SU-DHL-6 (cell line): ENCODE measurements around the gene LZTR1.

Source experiments
- H2AFZ ChIP-seq: fragments of 200-600 bp; sonication (generic); 2 replicates; pipeline ENCODE4 v1.6.1; 2014; ENCODE audit warnings: low read depth, mild to moderate bottlenecking, moderate library complexity, mixed read lengths, antibody characterized with exemption, low read length; ENCODE audit not compliant: severe bottlenecking
- H3F3A ChIP-seq: fragments of 200-600 bp; shearing (Covaris generic); 2 replicates; pipeline ENCODE4 v1.6.0; 2016; ENCODE audit warnings: antibody characterized with exemption, mild to moderate bottlenecking; ENCODE audit not compliant: insufficient read depth
- H3K27ac ChIP-seq: fragments of 200-600 bp; sonication (generic); 2 replicates; pipeline ENCODE4 v1.5.1; 2016; ENCODE audit warnings: low read depth, mild to moderate bottlenecking, low read length, moderate library complexity, mixed read lengths
- H3K27me3 ChIP-seq: fragments of 200-600 bp; sonication (generic), shearing (Covaris generic); 2 replicates; pipeline ENCODE4 v1.6.0; 2014; ENCODE audit warnings: mild to moderate bottlenecking, low read length
- H3K36me3 ChIP-seq: fragments of 200-600 bp; sonication (generic); 2 replicates; pipeline ENCODE4 v1.6.1; 2014; ENCODE audit warnings: mild to moderate bottlenecking, low read length, mixed read lengths
- H3K4me2 ChIP-seq: fragments of 300-600, 200-600 bp; shearing (Covaris generic), sonication (generic); 2 replicates; pipeline ENCODE4 v1.6.0; 2014; ENCODE audit warnings: low read length, low read depth, mild to moderate bottlenecking; ENCODE audit not compliant: poor library complexity, severe bottlenecking
- H3K4me3 ChIP-seq: fragments of 200-600 bp; sonication (generic); 2 replicates; pipeline ENCODE4 v1.5.1; 2014; ENCODE audit warnings: antibody characterized with exemption, low read length, mild to moderate bottlenecking, mixed read lengths; ENCODE audit not compliant: insufficient read depth, poor library complexity, severe bottlenecking
- H3K79me2 ChIP-seq: fragments of 200-600 bp; sonication (generic); 2 replicates; pipeline ENCODE4 v1.6.1; 2014; ENCODE audit warnings: mild to moderate bottlenecking, low read length, moderate library complexity; ENCODE audit not compliant: insufficient read depth
- H3K9ac ChIP-seq: fragments of 200-600 bp; sonication (generic); 2 replicates; pipeline ENCODE4 v1.7.0; 2014; ENCODE audit warnings: mild to moderate bottlenecking, low read length
- H3K9me2 ChIP-seq: fragments of 200-600 bp; sonication (generic); replicated peaks from 2 replicates; pipeline ENCODE4 v1.6.1; 2014; ENCODE audit warnings: low read length; ENCODE audit not compliant: insufficient read depth
- H3K9me3 ChIP-seq: fragments of 200-600 bp; sonication (generic); 2 replicates; pipeline ENCODE4 v1.6.1; 2014; ENCODE audit warnings: low read length, mixed read lengths; ENCODE audit not compliant: insufficient read depth
- H4K20me1 ChIP-seq: fragments of 200-600 bp; sonication (generic); 2 replicates; pipeline ENCODE4 v1.6.1; 2014; ENCODE audit warnings: low read depth, mild to moderate bottlenecking, antibody characterized with exemption, low read length, moderate library complexity, mixed read lengths
- CTCF ChIP-seq: fragments of 200-600 bp; sonication (generic); IDR thresholded peaks from one replicate; pipeline ENCODE4 v1.5.1; 2017; ENCODE audit warnings: antibody characterized with exemption, mild to moderate bottlenecking, low read length, moderate library complexity; ENCODE audit not compliant: insufficient read depth, poor library complexity, severe bottlenecking
- EZH2phosphoT487 ChIP-seq: fragments of 200-600 bp; sonication (generic), shearing (Covaris generic); conservative IDR thresholded peaks from 2 replicates; pipeline ENCODE4 v1.6.1; 2018; ENCODE audit warnings: mild to moderate bottlenecking, antibody characterized with exemption, low read length, moderate library complexity, mixed read lengths

LZTR1 gene

GRCh38 chr22:21032868-21033688 lies 51.0 kb downstream of the LZTR1 start:
- Histone ChIP-seq H3K9me3 (no peaks in the 10 kb centered on the region), H3K27ac (no peak overlapping the region), H3K27me3 (no peaks in the 10 kb centered on the region), H3F3A (no peaks in the 10 kb centered on the region), H3K79me2 (no peaks in the 10 kb centered on the region), H4K20me1 (no peaks in the 10 kb centered on the region), H3K4me3 (no peak overlapping the region), H3K9me2 (no peaks in the 10 kb centered on the region), H3K36me3 (no peaks in the 10 kb centered on the region), H3K4me2 (no peak overlapping the region), H2AFZ (no peak overlapping the region), H3K9ac (no peak overlapping the region)
- no peak for TF ChIP-seq CTCF
- TF ChIP-seq EZH2phosphoT487 = no peak

- Histone ChIP-seq H2AFZ (no peak overlapping the region), H3K9me3 (no peaks in the 10 kb centered on the region), H3K4me2 (no peak overlapping the region), H3K9ac (no peak overlapping the region), H3K36me3 (no peaks in the 10 kb centered on the region), H3K79me2 (no peaks in the 10 kb centered on the region), H3K9me2 (no peaks in the 10 kb centered on the region), H3F3A (no peaks in the 10 kb centered on the region), H3K27ac (no peak overlapping the region), H3K27me3 (no peaks in the 10 kb centered on the region), H4K20me1 (no peaks in the 10 kb centered on the region), H3K4me3 (no peak overlapping the region)
- TF ChIP-seq EZH2phosphoT487 (no peak), CTCF (no peak)
These were observed 51.8 kb downstream of the LZTR1 start for GRCh38 chr22:21033895-21034294.

GRCh38 chr22:21034989-21035388 lies 52.9 kb downstream of the LZTR1 start:
- Histone ChIP-seq H2AFZ (no peak overlapping the region), H3K27me3 (no peaks in the 10 kb centered on the region), H3K4me3 (no peak overlapping the region), H3F3A (no peaks in the 10 kb centered on the region), H3K4me2 (no peak overlapping the region), H3K9me2 (no peaks in the 10 kb centered on the region), H3K36me3 (no peaks in the 10 kb centered on the region), H3K9me3 (no peaks in the 10 kb centered on the region), H3K79me2 (no peaks in the 10 kb centered on the region), H3K9ac (no peak overlapping the region), H3K27ac (no peak overlapping the region), H4K20me1 (no peaks in the 10 kb centered on the region)
- TF ChIP-seq CTCF (no peak), EZH2phosphoT487 (no peak)
